ENCODE measurements around the gene DDX41. TPM values are rescaled to one million over a fixed set of nuclear protein-coding genes. Genes with fewer than 3 reads are reported as not detected.

Gene DDX41
- total RNA-seq, 2 experiments from 2014 or later = 169 to 224 TPM

DNA sequence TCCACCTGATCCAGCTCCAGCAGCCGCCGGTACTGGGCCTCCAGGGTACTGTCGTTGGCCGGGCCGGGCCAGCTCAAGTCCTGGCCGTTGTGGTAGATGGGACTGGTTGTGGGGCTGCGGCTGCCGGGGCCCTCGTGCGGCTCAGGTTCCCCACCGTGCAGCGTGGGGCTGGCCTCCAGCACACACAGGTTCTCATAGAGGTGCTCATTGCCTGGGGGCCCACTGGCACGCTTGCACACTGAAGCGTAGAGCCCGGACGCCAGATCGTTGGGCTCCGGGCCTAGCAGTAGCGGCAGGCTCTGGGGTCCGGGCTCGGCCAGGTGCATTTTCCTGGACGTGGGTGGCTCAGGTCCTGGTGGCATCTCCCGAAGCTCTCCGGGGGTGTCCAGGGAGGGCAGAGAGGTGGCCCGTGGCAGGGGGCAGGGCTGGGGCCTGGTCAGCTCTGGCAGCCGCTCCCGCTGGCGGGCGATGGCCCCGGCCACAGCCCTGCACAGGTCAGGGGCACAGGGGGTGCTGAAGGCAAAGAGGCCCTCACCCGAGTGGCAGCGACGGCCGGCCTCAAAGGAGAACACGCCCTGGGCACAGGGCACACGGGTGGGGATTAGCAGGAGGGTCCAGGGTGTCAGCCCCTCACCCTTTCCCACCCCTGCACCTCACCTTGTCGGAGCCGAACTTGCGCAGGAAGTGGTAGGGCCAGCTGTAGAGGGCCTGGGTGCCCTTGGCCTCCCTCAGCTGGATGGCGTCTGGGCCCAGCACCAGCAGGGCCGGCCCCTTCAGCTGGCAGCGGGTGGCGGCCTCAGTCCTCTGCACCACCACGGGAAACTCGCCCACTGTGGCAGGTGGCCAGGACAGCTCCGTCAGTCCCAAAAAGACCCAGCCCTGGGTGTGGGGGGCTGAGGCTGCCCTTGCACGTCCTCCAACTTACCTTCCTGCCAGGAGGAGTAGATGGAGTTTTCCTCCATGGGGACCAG, 12.4 kb downstream of the DDX41 start:
- ChIA-PET POLR2A (no interaction called here), CTCF (ENCODE audit: unreplicated experiment) (interaction anchor here (0.6 to 0.7 kb wide), 2 partner anchors 44 to 49 kb away, joined by 3 read pairs; no protein-coding TSS in a partner anchor)
- Histone ChIP-seq H3K9me2 (ENCODE audit: insufficient read depth, low read length) (no peaks in the 10 kb centered on the region), H3K36me3 (ENCODE audit: insufficient read depth, low read length) (peaks cover 68% of the 10 kb centered on the region), H3K27ac (ENCODE audit: low read depth, low read length, poor library complexity, severe bottlenecking) (peak overlapping the region; percentile 94), H4K20me1 (ENCODE audit: insufficient read depth, low read length) (no peaks in the 10 kb centered on the region), H3K4me1 (ENCODE audit: insufficient read depth, low read length, poor library complexity, severe bottlenecking) (peaks cover 77% of the 10 kb centered on the region), H3K79me2 (ENCODE audit: insufficient read depth, low read depth, low read length) (peaks cover 23% of the 10 kb centered on the region), H3K4me3 (ENCODE audit: low read depth, low read length, poor library complexity, severe bottlenecking) (peak overlapping the region; percentile 8), H2AFZ (ENCODE audit: low read length) (no peak overlapping the region), H3K9me3 (ENCODE audit: low read length) (no peaks in the 10 kb centered on the region), H3K4me2 (ENCODE audit: low read length) (peak overlapping the region; percentile 71)
- no TSS peak for BruUV-seq (replicated peaks)
- intact Hi-C loops (cut with micrococcal nuclease; ENCODE audit: unreplicated experiment) = loop anchor here (5.0 to 10.0 kb wide), 2 partner anchors 192 to 610 kb away; partner anchors contain the start of genes MXD3 and N4BP3
- TF ChIP-seq EZH2phosphoT487 (IDR thresholded peaks at IDR 0.05; ENCODE audit: borderline replicate concordance, low read depth, low read length) = no peak
- TF ChIP-seq, protein P1, sequence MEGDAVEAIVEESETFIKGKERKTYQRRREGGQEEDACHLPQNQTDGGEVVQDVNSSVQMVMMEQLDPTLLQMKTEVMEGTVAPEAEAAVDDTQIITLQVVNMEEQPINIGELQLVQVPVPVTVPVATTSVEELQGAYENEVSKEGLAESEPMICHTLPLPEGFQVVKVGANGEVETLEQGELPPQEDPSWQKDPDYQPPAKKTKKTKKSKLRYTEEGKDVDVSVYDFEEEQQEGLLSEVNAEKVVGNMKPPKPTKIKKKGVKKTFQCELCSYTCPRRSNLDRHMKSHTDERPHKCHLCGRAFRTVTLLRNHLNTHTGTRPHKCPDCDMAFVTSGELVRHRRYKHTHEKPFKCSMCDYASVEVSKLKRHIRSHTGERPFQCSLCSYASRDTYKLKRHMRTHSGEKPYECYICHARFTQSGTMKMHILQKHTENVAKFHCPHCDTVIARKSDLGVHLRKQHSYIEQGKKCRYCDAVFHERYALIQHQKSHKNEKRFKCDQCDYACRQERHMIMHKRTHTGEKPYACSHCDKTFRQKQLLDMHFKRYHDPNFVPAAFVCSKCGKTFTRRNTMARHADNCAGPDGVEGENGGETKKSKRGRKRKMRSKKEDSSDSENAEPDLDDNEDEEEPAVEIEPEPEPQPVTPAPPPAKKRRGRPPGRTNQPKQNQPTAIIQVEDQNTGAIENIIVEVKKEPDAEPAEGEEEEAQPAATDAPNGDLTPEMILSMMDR (conservative IDR thresholded peaks at IDR 0.05; ENCODE audit: low read length) = no peak
- DNase-seq (ENCODE audit: low spot score) = peak; percentile 52

DNA sequence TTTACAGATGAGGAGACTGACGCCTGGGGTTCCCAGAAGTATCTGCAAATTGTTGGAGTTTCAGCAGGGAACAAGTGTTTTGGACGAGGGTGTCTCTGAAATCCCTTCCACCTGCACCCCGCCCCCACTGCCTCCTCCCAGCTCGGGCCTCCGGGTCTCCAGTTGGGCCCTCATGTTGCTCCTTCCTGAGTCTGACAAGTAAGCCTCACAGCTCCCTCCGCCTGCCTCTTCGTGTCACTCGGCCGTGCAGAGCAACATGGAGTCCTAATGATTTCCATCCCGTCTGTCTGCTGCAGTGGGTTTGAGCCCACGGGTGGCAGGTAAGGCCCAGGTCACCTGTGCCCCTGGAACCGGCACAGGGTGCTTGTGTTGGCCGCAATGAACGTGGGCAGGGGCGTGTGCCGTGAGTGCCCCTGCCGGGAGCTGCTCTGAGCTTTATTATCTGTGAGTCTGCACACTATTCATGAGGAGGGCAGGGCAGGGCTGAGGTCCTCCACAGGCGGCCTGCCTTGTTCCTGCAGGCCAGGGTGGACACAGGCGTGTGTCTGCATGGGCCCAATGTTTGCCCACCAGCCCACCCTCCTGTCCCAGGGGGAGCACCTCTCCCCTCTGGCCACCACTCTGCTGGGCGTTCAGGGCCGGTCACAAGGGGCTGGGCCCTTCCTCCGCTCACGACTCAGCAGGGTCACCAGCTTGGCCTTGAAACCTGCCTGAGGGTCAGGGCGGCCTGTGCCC, 13.2 kb downstream of the DDX41 start:
- no TSS peak for BruUV-seq (replicated peaks)
- peaks cover 73% of the 10 kb centered on the region for H3K4me1 ChIP-seq (ENCODE audit: insufficient read depth, low read length, poor library complexity, severe bottlenecking)

More for the DNA sequence above, 13.2 kb downstream of the DDX41 start:
- Histone ChIP-seq H3K9me2 (ENCODE audit: insufficient read depth, low read length) (no peaks in the 10 kb centered on the region), H3K4me3 (ENCODE audit: low read depth, low read length, poor library complexity, severe bottlenecking) (peak overlapping the region; percentile 8), H3K79me2 (ENCODE audit: insufficient read depth, low read depth, low read length) (peaks cover 18% of the 10 kb centered on the region), H3K4me2 (ENCODE audit: low read length) (peak overlapping the region; percentile 71), H3K9me3 (ENCODE audit: low read length) (no peaks in the 10 kb centered on the region), H3K36me3 (ENCODE audit: insufficient read depth, low read length) (peaks cover 62% of the 10 kb centered on the region), H3K27ac (ENCODE audit: low read depth, low read length, poor library complexity, severe bottlenecking) (peak overlapping the region; percentile 94), H4K20me1 (ENCODE audit: insufficient read depth, low read length) (no peaks in the 10 kb centered on the region), H2AFZ (ENCODE audit: low read length) (no peak overlapping the region)
- TF ChIP-seq, protein P1 (conservative IDR thresholded peaks at IDR 0.05; ENCODE audit: low read length) = no peak
- no peak for TF ChIP-seq EZH2phosphoT487 (IDR thresholded peaks at IDR 0.05; ENCODE audit: borderline replicate concordance, low read depth, low read length)
- ChIA-PET CTCF (ENCODE audit: unreplicated experiment) (no interaction called here), POLR2A (interaction anchor here (1.5 kb wide), 1 partner anchor 49 kb away, joined by 6 read pairs; no protein-coding TSS in a partner anchor)
- peak; percentile 40 for DNase-seq (ENCODE audit: low spot score)
- intact Hi-C loops (cut with micrococcal nuclease; ENCODE audit: unreplicated experiment) = loop anchor here (10.0 kb wide), 1 partner anchor 611 kb away; the partner anchor contains the start of gene N4BP3
